ENCODE results near the gene MS4A14. TPM values are rescaled to one million over a fixed set of nuclear protein-coding genes. Genes with fewer than 3 reads are reported as not detected.

The MS4A14 gene
- total RNA-seq, 4 donors from 2014 or later = 1.3 to 2.4 (median 1.6) TPM

GRCh38 chr11:60378354-60378753 is 17.9 kb upstream of the MS4A14 start, which contains the start of gene MS4A7:
Gene MS4A7, plus strand, starts transcription at chr11:60378532. Its CDS starts 4,610 bp downstream, at chr11:60383142.
- 46% methylated on average over 2 of the region's 3 CpGs; no CpG with 5 or more reads in 1 of the 2 donors for WGBS, 2 donors (ENCODE audit: low coverage in 1 of 2)

GRCh38 chr11:60389279-60389910 is 6.9 kb upstream of the MS4A14 start:
- ATAC-seq = peak; percentile 57
- WGBS, 2 donors (ENCODE audit: low coverage in 1 of 2) = 42 to 63% methylated on average over 3 to 5 of the region's 5 CpGs
- H3K27ac ChIP-seq = no peak overlapping the region

More at GRCh38 chr11:60378354-60378753, 17.9 kb upstream of the MS4A14 start, which contains the start of gene MS4A7:
- TF ChIP-seq EP300 (IDR thresholded peaks at IDR 0.05) (no peak), CTCF (IDR thresholded peaks at IDR 0.05) (no peak), POLR2AphosphoS5 (IDR thresholded peaks at IDR 0.05) (peak; percentile 43), POLR2A (IDR thresholded peaks at IDR 0.05) (peak; percentile 45 to 51)
- H3K9me3 ChIP-seq = no peaks in the 10 kb centered on the region
- ATAC-seq = peak; percentile 63
- peak within 1 kb of the TSS in 2 of 4 donors; percentile 12 to 44 for H3K27ac ChIP-seq
- H3K36me3 ChIP-seq = no peaks in the 10 kb centered on the region
- no peaks in the 10 kb centered on the region for H3K4me1 ChIP-seq
- peak within 1 kb of the TSS in 1 of 2 donors; percentile 31 for H3K4me3 ChIP-seq
- no peaks in the 10 kb centered on the region for H3K27me3 ChIP-seq

GRCh38 chr11:60390419-60390818 is 5.8 kb upstream of the MS4A14 start:
- H3K27me3 ChIP-seq = no peaks in the 10 kb centered on the region
- no peak for ATAC-seq

More at GRCh38 chr11:60389279-60389910, 6.9 kb upstream of the MS4A14 start:
- H3K27me3 ChIP-seq = no peaks in the 10 kb centered on the region
- H3K36me3 ChIP-seq = no peaks in the 10 kb centered on the region
- H3K4me3 ChIP-seq = no peak overlapping the region
- TF ChIP-seq POLR2AphosphoS5 (IDR thresholded peaks at IDR 0.05) = no peak
- TF ChIP-seq EP300 (IDR thresholded peaks at IDR 0.05) = no peak
- TF ChIP-seq POLR2A (IDR thresholded peaks at IDR 0.05) = no peak
- no peak for TF ChIP-seq CTCF (IDR thresholded peaks at IDR 0.05)
- no peaks in the 10 kb centered on the region for H3K9me3 ChIP-seq
- no peaks in the 10 kb centered on the region for H3K4me1 ChIP-seq

GRCh38 chr11:60392361-60392760 is 3.9 kb upstream of the MS4A14 start:
- WGBS, 2 donors (ENCODE audit: low coverage in 1 of 2) = 70 to 81% methylated on average over 2 of the region's 2 CpGs
- no peak for ATAC-seq
- Histone ChIP-seq H3K4me1 (no peaks in the 10 kb centered on the region), H3K27ac (no peak overlapping the region), H3K36me3 (no peaks in the 10 kb centered on the region), H3K4me3 (no peak overlapping the region), H3K9me3 (no peaks in the 10 kb centered on the region), H3K27me3 (no peaks in the 10 kb centered on the region)
- TF ChIP-seq CTCF (IDR thresholded peaks at IDR 0.05) (no peak), POLR2AphosphoS5 (IDR thresholded peaks at IDR 0.05) (no peak), POLR2A (IDR thresholded peaks at IDR 0.05) (no peak), EP300 (IDR thresholded peaks at IDR 0.05) (no peak)

More at GRCh38 chr11:60390419-60390818, 5.8 kb upstream of the MS4A14 start:
- no peaks in the 10 kb centered on the region for H3K9me3 ChIP-seq
- TF ChIP-seq POLR2A (IDR thresholded peaks at IDR 0.05) (no peak), POLR2AphosphoS5 (IDR thresholded peaks at IDR 0.05) (no peak), CTCF (IDR thresholded peaks at IDR 0.05) (no peak), EP300 (IDR thresholded peaks at IDR 0.05) (no peak)
- no peak overlapping the region for H3K4me3 ChIP-seq
- H3K36me3 ChIP-seq = no peaks in the 10 kb centered on the region
- H3K4me1 ChIP-seq = no peaks in the 10 kb centered on the region
- H3K27ac ChIP-seq = no peak overlapping the region

- 67 to 73% methylated on average over 4 to 5 of the region's 5 CpGs for WGBS, 2 donors (ENCODE audit: low coverage in 1 of 2)
- no peak overlapping the region for H3K27ac ChIP-seq
- no peaks in the 10 kb centered on the region for H3K27me3 ChIP-seq
- H3K4me3 ChIP-seq = no peak overlapping the region
- no peaks in the 10 kb centered on the region for H3K36me3 ChIP-seq
- TF ChIP-seq CTCF (IDR thresholded peaks at IDR 0.05) (no peak), EP300 (IDR thresholded peaks at IDR 0.05) (no peak), POLR2A (IDR thresholded peaks at IDR 0.05) (no peak), POLR2AphosphoS5 (IDR thresholded peaks at IDR 0.05) (no peak)
- ATAC-seq = no peak
- no peaks in the 10 kb centered on the region for H3K4me1 ChIP-seq
- no peaks in the 10 kb centered on the region for H3K9me3 ChIP-seq
Observed at GRCh38 chr11:60393016-60393415, 3.2 kb upstream of the MS4A14 start.

Data from gastroesophageal sphincter (tissue), 4 donors.